HG03060 (cell line): ENCODE measurements around the gene IL17RD.
"Not testable (repeated sequence)": the region's sequence is repeated elsewhere in the genome, so short reads cannot be mapped to it uniquely, and the experiment has no call there.

Source experiments
- ATAC-seq: cut with Tn5 transposase; IDR thresholded peaks from one replicate; pipeline ENCODE4 v1.9.1; 2021; ENCODE audit warnings: low read depth, moderate number of reproducible peaks; ENCODE audit not compliant: unreplicated experiment

Gene IL17RD

DNA sequence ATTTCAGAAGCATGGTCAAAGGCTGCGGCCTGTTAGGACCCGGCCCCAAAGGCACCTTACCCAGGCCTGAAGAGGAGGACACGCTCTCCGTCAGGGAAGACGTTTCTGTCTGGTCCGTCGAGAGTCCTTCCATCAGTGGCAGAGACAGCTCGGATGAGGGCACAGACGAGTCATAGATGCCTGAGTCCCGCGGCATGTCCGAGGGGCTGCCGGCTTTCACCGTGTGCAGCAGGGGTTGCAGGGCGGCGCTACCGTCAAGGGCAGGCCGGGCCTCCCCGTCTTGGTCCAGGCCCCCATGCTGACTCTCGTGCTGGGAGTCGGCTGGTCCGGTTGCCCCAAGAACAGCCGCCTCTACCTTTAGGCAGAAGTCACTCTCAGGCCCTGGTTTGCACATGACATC is 67.6 kb downstream of the IL17RD start:
- ATAC-seq, result no peak

GRCh38 chr3:57095363-57095762 is 69.8 kb downstream of the IL17RD start:
- no peak for ATAC-seq

- no peak for ATAC-seq
Observed at GRCh38 chr3:57094575-57094974, 70.6 kb downstream of the IL17RD start.

- ATAC-seq, result no peak
Observed at GRCh38 chr3:57093971-57094535, 71.1 kb downstream of the IL17RD start.

- no peak for ATAC-seq
Observed at GRCh38 chr3:57093489-57093888, 71.7 kb downstream of the IL17RD start.

DNA sequence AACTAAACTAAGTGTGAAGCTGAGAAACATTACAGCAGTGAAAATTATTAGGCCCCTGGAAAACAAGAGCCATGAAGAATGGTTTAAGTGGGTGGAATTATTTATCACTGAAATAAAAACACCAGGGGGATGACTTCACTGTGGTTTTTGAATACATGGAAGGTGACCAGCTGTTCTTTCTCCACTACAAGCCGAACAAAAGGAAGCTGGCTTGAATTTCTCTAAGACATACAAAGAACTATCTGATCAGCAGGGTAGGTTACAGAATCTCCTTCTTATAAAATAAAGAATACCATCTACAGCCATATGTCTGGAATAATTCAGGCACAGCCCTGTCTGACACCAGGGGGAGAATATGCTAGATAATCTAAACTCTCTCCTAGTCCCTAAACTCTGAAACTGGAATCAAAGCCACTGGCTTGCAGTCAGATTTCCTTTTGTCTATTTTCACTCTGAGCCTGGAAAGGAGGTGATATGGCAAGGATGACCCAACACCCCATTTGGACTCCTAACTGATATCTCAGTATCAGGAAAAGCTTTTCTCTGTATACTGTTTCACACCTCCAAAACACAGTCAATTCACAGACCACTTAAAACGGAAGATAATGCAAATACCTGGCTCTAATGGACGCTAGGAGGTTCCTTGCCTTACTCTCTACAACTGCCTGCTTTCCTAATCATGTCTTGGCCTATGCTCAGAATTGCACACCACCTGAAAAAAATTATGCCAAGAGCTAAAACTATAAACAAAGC is 73.5 kb downstream of the IL17RD start:
- ATAC-seq, result no peak

GRCh38 chr3:57089043-57089442 is 76.1 kb downstream of the IL17RD start:
- ATAC-seq, result no peak

DNA sequence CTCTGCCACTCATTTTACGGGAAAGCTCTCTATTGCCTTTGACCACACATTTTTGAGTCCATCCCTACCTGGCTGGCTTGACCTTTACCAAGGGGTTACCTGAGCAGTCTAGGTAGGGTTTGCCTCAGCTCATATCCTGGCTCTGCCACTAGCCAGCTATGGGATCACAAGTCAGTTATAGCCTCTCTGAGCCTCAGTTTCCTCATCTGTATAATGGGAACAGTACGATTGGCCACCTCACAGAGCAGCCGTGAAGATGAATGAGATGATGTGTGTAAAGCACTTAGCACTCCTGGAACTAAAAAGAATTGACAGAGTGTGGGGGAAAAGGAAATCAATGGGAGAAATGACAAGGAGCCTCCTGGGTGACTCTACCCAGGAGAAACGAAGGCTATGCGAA is 76.7 kb downstream of the IL17RD start:
- no peak for ATAC-seq

GRCh38 chr3:57087361-57088092 is 77.6 kb downstream of the IL17RD start:
- no peak for ATAC-seq

- ATAC-seq, result no peak
Observed at GRCh38 chr3:57086201-57086600, 79.0 kb downstream of the IL17RD start.

- ATAC-seq, result no peak
Observed at GRCh38 chr3:57085211-57085610, 79.9 kb downstream of the IL17RD start.

DNA sequence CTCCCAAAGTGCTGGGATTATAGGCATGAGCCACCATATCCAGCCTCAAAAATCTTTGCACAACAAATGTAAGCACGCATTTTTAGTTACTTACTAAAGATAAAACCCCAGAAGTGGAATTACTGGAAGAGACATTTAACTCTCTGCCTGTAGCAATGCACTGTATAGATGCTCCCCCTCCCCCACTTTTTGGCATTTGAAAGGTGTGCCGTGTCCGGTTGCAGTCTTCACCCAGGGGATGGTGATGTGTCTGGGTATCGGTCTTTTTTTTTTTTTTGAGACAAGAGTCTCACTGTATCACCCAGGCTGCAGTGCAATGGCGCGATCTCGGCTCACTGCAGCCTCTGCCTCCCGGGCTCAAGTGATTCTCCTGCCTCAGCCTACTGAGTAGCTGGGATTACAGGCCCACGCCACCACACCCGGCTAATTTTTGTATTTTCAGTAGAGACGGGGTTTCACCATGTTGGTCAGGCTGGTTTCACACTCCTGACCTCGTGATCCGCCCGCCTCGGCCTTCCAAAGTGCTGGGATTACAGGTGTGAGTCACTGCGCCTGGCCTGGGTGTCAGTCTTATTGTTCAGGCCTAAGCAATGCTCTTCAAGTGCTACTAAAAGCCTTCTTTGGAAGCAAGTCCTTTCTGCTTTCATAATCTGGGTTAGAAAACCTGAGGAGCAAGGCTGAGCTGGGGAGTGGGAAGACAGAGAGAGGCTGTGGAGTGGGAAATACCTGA is 81.7 kb downstream of the IL17RD start:
- ATAC-seq, result not testable (repeated sequence)

DNA sequence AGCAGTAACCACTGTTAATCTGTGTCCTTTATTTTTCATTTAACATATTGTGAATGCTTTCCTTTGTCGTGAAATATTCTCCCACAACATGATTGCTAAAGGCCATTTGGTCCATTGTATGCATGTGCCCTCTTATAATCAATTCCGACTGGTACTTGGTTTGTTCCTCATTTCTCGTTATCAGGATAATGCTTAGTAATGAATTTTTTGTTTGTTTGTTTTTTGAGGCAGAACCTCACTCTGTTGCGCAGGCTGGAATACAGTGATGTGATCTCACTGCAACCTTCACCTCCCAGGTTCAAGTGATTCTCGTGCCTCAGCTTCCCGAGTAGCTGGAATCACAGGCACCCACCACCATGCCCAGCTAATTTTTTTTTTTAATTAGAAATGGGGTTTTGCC is 82.7 kb downstream of the IL17RD start:
- no peak for ATAC-seq

GRCh38 chr3:57081173-57081572 is 84.0 kb downstream of the IL17RD start:
- ATAC-seq, result no peak

DNA sequence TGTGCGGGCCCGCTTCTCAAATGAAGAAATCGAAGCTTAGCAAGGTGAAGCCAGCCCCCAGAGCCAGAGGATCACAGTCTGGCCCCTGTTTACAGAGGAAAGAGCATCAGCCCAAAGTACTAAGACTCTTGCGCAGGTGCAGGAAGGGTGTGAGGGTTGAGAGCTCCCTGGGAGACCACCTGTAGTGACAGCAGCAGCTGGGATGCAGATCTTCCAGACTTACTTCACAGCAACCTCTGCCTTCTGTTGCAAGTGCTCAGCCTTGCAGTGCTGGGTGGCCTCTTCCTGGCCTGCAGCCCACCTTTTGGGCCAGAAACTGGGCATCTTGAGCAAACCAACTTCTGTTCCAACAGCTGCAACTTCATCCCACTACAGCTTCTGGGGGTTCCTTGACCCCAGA is 85.0 kb downstream of the IL17RD start:
- no peak for ATAC-seq

DNA sequence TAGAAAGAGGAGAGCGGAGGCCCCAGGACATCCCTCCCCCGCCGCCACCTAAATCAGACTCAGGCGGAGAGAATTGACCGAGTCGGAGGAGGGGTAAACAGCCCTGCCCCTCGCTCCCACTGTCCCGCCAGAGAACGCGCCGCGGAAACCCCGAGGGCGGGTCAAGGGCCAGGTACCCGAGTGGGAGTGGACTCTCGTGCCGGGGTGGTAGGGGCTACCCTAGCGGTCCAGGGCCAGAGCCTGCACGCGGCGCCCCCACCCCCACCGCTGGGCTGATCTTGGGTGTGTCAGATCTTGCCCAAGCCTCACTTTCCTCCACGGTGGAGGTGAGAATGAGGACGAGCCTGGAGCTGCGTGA is 85.7 kb downstream of the IL17RD start:
- ATAC-seq, result no peak

- ATAC-seq, result no peak
Observed at GRCh38 chr3:57078635-57079473, 86.3 kb downstream of the IL17RD start.

GRCh38 chr3:57078344-57078634 is 86.9 kb downstream of the IL17RD start:
- ATAC-seq, result no peak

GRCh38 chr3:57077630-57078343 is 87.4 kb downstream of the IL17RD start:
- ATAC-seq, result no peak

DNA sequence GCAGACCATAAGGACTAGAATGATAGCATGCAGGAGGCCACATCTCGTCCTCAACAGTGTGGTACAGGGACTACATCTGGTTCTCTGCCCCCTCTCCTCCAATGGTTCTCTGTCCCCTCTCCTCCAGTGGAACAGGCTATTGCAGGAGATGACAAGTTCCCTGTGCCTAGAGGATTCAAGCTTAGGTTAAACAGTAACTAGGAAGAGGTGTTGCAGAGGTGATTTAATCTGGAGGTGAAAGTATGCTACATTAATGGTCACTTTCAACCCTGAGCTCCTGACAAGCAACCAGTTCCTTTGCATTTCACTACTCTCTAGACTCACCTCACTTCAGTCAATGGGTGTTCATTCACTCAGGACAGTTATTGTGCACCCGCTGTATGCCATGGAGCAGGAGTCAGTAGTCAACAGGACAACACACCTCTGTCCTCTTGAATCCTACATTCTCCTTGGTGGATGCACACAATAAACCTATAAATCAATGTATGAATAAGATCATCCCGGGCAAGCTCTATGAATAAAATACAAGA is 88.7 kb downstream of the IL17RD start:
- ATAC-seq, result no peak
